Natural killer cell (primary cell): Measurements from ENCODE around the gene PTPRK. TPM values are rescaled to one million over a fixed set of nuclear protein-coding genes. Genes with fewer than 3 reads are reported as not detected.

Source experiments
- ATAC-seq, 3 donors: fragments of 150-1000 bp in 2 of 3; fragments of 200-7000 bp in 1 of 3; cut with Tn5 transposase; 1 replicate in 1 of 3; 2 replicates in 2 of 3; pipeline ENCODE4 v1.10.0; 2021; ENCODE audit warnings: mild to moderate bottlenecking in 2 of 3, moderate library complexity in 2 of 3
- DNase-seq, 2 donors: peaks; one replicate each; pipeline versions ENCODE4 v3.0.0 to v3.0.0-alpha.2; 2013 to 2021; ENCODE audit warnings: mixed read lengths in 1 of 2
- H3K27ac ChIP-seq: one replicate; pipeline ENCODE4 v1.5.1; 2013; ENCODE audit warnings: mild to moderate bottlenecking, low read length
- H3K27me3 ChIP-seq: one replicate; pipeline ENCODE4 v1.6.1; 2013; ENCODE audit warnings: low read length; ENCODE audit not compliant: control insufficient read depth, insufficient read depth
- H3K36me3 ChIP-seq: one replicate; pipeline ENCODE4 v1.6.1; 2013; ENCODE audit warnings: low read length; ENCODE audit not compliant: control insufficient read depth, insufficient read depth
- H3K4me1 ChIP-seq: one replicate; pipeline ENCODE4 v1.6.1; 2013; ENCODE audit warnings: low read length; ENCODE audit not compliant: control insufficient read depth, insufficient read depth
- H3K4me3 ChIP-seq: one replicate; pipeline ENCODE4 v1.5.1; 2013; ENCODE audit warnings: low read length
- H3K9me3 ChIP-seq: one replicate; pipeline ENCODE4 v1.6.1; 2013; ENCODE audit warnings: low read length; ENCODE audit not compliant: control insufficient read depth, insufficient read depth
- H3K27ac Mint-ChIP-seq, 2 donors: one replicate each; pipeline ENCODE4 v1.8.0; 2022; ENCODE audit warnings: mild to moderate bottlenecking in 2 of 2, mixed read lengths in 2 of 2, moderate library complexity in 1 of 2
- H3K27me3 Mint-ChIP-seq, 2 donors: one replicate each; pipeline ENCODE4 v1.8.0; 2022; ENCODE audit warnings: low read depth in 2 of 2, mixed read lengths in 2 of 2
- H3K36me3 Mint-ChIP-seq: one replicate; pipeline ENCODE4 v1.8.0; 2022; ENCODE audit warnings: mixed read lengths
- H3K4me1 Mint-ChIP-seq, 2 donors: one replicate each; pipeline ENCODE4 v1.8.0; 2022; ENCODE audit warnings: mixed read lengths in 2 of 2
- H3K4me3 Mint-ChIP-seq: one replicate; pipeline ENCODE4 v1.8.0; 2022; ENCODE audit warnings: mild to moderate bottlenecking, moderate library complexity, mixed read lengths
- H3K9me3 Mint-ChIP-seq, 2 donors: one replicate each; pipeline ENCODE4 v1.8.0; 2022; ENCODE audit warnings: mixed read lengths in 2 of 2
- CTCF ChIP-seq: fragments of 200-600 bp; IDR thresholded peaks from one replicate; pipeline ENCODE4 v1.8.0; 2022; ENCODE audit warnings: antibody characterized with exemption
- WGBS: methylation state at CpG from one replicate; pipeline ENCODE4 v1.1.7; 2013; ENCODE audit warnings: missing lambda C conversion rate; ENCODE audit not compliant: insufficient coverage; 5-methylcytosine and 5-hydroxymethylcytosine counted together
- intact Hi-C: fragments of 100-400 bp; cut with micrococcal nuclease; formaldehyde crosslinking; loops from one replicate; pipeline ENCODE4 v1.14.2; 2022
- total RNA-seq, 4 donors: library from RNA; stranded (reverse); fragments of 120-200 nt in 1 of 4; gene quantifications; one replicate each; pipeline versions ENCODE4 v1.2.3 to v1.2.4, GENCODE V29; 2013 to 2022

The PTPRK gene
- total RNA-seq, 3 donors from 2014 or later (not counting 1 experiment from before 2014, with no cell fraction given) = 0.14 to 1.2 (median 0.95) TPM

DNA sequence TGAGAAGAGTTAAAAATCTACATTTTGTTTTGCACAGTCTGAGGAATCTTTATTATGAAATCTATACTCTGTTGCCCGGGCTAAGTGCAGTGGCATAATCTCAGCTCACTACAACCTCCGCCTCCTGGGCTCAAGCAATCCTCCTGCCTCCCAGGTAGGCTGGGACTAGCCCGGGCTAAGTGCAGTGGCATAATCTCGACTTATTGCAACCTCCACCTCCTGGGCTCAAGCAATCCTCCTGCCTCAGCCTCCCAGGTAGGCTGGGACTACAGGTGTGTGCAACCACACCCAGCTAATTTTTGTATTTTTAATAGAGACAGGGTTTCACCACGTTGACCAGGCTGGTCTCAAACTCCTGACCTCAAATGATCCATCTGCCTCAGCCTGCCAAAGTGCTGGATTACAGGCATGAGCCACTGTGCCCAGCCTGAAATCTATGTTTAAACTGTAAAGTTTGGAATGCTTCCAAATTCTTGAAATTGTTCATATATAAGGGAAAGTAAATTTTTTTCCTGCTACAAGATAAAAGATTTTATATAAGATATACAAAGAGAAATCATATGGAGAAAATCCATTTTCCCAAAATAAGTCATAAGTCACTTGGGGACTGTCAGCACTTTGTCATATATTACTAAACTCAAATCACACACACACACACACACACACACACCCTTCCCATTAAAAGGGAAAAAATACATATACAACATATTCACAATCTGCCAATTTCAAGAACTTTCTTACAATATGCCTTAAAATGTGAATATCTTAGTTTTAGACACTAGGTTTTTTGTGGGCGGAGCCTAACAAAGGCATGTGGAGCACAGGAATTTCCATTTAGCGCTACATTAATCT, 19.4 kb downstream of the PTPRK start:
- Mint-ChIP-seq H3K9me3 (no peaks in the 10 kb centered on the region), H3K27ac (no peak overlapping the region), H3K4me1 (no peaks in the 10 kb centered on the region), H3K36me3 (no peaks in the 10 kb centered on the region), H3K4me3 (no peak overlapping the region), H3K27me3 (no peaks in the 10 kb centered on the region)
- DNase-seq (no peak), ATAC-seq (no peak)
- intact Hi-C loops = no loop called here
- Histone ChIP-seq H3K9me3 (no peaks in the 10 kb centered on the region), H3K4me3 (no peak overlapping the region), H3K36me3 (no peaks in the 10 kb centered on the region), H3K27me3 (no peaks in the 10 kb centered on the region), H3K27ac (no peak overlapping the region), H3K4me1 (no peaks in the 10 kb centered on the region)
- 83% methylated on average over 5 of the region's 7 CpGs for WGBS
- no peak for TF ChIP-seq CTCF

DNA sequence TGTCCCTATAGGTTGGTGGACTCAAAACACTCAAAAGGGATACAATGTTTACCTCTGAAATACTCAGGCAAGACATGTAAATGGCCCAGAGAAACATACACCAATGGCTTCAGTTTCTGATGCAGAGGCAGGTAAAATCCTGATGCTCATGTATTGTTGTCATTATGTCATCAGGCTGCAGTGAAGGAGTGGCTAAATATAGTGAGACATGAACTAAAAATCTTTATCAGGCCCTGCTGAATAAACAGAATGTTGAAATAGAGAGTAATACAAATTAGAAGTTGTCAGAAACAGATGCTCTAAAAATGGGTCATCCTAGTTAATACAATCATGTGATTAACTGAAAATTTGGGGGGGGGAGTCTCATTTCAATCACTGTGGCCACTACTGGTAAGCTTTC, 20.4 kb downstream of the PTPRK start:
- no peaks in the 10 kb centered on the region for H3K4me1 Mint-ChIP-seq

GRCh38 chr6:128499079-128499731, 21.2 kb downstream of the PTPRK start:
- H3K27me3 ChIP-seq = no peaks in the 10 kb centered on the region
- 83% methylated on average over 1 of the region's 4 CpGs for WGBS
- TF ChIP-seq CTCF = no peak
- no peaks in the 10 kb centered on the region for H3K9me3 ChIP-seq
- ATAC-seq (no peak), DNase-seq (no peak)
- no peak overlapping the region for H3K4me3 Mint-ChIP-seq
- H3K27ac ChIP-seq = no peak overlapping the region
- no peaks in the 10 kb centered on the region for H3K4me1 Mint-ChIP-seq
- H3K36me3 Mint-ChIP-seq = no peaks in the 10 kb centered on the region
- intact Hi-C loops = no loop called here
- H3K36me3 ChIP-seq = no peaks in the 10 kb centered on the region
- no peak overlapping the region for H3K27ac Mint-ChIP-seq
- no peaks in the 10 kb centered on the region for H3K27me3 Mint-ChIP-seq
- H3K4me1 ChIP-seq = no peaks in the 10 kb centered on the region
- no peak overlapping the region for H3K4me3 ChIP-seq
- H3K9me3 Mint-ChIP-seq = no peaks in the 10 kb centered on the region

More for the DNA sequence above, 20.4 kb downstream of the PTPRK start:
- no peaks in the 10 kb centered on the region for H3K36me3 ChIP-seq
- no peak for DNase-seq
- Mint-ChIP-seq H3K27ac (no peak overlapping the region), H3K9me3 (no peaks in the 10 kb centered on the region), H3K27me3 (no peaks in the 10 kb centered on the region), H3K4me3 (no peak overlapping the region), H3K36me3 (no peaks in the 10 kb centered on the region)
- H3K9me3 ChIP-seq = no peaks in the 10 kb centered on the region
- no peaks in the 10 kb centered on the region for H3K27me3 ChIP-seq
- no peak overlapping the region for H3K27ac ChIP-seq
- no peak for ATAC-seq
- no peaks in the 10 kb centered on the region for H3K4me1 ChIP-seq
- intact Hi-C loops = no loop called here
- no peak overlapping the region for H3K4me3 ChIP-seq
- no peak for TF ChIP-seq CTCF
